ENCODE data around the gene DNAJA4.

DNAJA4 gene

GRCh38 chr15:78291052-78291451 is 26.7 kb downstream of the DNAJA4 start:
- TF ChIP-seq, protein P1, sequence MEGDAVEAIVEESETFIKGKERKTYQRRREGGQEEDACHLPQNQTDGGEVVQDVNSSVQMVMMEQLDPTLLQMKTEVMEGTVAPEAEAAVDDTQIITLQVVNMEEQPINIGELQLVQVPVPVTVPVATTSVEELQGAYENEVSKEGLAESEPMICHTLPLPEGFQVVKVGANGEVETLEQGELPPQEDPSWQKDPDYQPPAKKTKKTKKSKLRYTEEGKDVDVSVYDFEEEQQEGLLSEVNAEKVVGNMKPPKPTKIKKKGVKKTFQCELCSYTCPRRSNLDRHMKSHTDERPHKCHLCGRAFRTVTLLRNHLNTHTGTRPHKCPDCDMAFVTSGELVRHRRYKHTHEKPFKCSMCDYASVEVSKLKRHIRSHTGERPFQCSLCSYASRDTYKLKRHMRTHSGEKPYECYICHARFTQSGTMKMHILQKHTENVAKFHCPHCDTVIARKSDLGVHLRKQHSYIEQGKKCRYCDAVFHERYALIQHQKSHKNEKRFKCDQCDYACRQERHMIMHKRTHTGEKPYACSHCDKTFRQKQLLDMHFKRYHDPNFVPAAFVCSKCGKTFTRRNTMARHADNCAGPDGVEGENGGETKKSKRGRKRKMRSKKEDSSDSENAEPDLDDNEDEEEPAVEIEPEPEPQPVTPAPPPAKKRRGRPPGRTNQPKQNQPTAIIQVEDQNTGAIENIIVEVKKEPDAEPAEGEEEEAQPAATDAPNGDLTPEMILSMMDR (IDR thresholded peaks at IDR 0.05): no peak

DNA sequence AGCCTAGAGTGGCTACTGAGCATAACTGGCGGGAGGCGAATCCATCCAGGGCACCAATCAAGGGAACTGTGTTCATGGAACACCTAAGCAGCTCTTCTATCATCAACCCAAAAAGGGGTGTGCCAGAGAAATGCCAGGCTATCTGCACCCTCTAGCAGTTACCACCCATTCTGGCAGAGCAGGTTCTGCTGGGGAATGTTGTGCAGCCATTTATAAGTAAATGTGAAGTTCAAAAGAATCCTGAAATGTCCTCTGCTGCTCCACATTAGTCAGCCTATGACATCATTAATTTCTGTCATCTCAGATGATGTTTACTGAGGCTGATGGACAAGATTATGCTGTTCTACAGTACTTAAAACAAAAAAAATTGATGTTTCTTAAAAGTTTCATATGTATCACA is 27.3 kb downstream of the DNAJA4 start:
- TF ChIP-seq, protein P1 (IDR thresholded peaks at IDR 0.05): no peak

DNA sequence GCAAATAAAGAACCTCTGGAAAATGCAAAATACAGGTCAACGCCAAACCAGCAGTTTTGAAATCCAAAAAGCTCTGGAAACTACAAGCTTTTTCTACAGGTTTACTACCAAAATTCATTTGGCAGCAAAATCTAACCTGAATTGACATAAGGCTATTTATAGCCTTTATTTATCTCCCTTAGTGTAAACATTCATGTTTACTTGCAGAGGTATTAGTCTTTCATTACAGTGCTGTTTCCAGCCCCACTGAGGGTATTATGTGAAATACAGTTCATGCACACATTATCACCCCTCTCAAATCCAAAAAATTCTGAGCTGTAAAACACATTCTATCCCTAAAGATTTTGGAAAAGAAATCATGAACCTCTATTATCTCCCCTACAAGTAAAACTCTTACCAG is 27.9 kb downstream of the DNAJA4 start:
- TF ChIP-seq, protein P1 (IDR thresholded peaks at IDR 0.05): no peak

- TF ChIP-seq, protein P1 (IDR thresholded peaks at IDR 0.05): peak; percentile 31; the same call in 1 of the 2 replicates
Observed at GRCh38 chr15:78299101-78299930, 35.0 kb downstream of the DNAJA4 start, which contains the start of gene SKIC8. Gene SKIC8, minus strand, starts transcription at chr15:78299609. Its CDS starts 3,923 bp downstream, at chr15:78295686.

GRCh38 chr15:78301326-78301725 is 37.0 kb downstream of the DNAJA4 start:
- TF ChIP-seq, protein P1 (IDR thresholded peaks at IDR 0.05): no peak

DNA sequence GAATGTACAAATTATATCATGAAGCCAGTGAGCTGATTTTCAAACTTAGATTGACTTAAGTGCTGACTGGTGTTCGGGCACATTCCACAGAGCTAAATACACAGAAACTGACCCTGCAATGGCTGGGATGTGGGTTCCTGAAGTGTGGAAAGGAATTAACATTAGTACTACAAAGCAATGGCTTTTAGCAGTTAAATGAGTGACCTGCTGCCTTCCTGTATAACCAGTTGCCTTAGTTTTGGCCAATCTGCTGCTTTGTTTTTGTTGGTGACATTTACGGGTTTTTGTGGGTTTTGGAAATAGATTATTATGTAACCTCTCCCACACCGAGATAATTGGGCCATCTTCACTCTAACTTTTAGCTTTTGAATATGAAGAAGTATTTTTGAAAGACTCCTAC is 37.5 kb downstream of the DNAJA4 start:
- TF ChIP-seq, protein P1 (IDR thresholded peaks at IDR 0.05): no peak

DNA sequence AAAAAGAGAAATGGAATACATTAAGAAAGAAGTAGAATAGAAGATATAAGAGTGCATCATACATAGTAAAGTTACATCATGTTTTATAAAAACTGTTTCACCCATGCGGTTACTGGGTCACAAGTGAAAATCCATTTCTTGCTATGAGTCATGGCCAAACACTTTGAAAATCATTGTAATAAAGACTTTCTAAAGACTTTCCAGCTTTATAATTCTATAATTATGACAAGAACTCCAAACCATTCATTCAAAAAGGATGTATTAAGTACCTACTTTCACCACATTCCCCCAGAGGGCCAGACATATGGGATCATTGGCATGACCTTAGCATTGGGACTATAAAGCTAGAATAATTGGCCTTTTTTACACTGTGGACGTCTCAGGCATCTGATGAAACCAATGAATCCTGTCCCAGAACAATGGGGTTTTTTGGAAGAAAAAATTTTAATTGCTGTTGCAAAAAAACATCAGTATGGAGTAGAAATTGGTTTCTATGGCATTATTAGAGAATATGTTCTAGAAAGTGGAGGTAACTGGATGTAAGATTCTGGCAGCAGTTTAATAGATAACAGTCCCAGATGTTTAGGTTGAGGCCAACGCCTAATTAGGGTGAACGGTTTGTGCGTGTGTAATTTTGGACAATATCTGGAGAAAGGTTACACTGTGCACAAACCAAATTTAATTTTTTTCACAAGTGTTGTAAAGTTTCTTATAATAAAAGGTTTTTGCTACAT is 38.4 kb downstream of the DNAJA4 start:
- TF ChIP-seq, protein P1 (IDR thresholded peaks at IDR 0.05): no peak

Data from LNCAP (cell line).